ENCODE data around the gene KAZALD1. TPM values are rescaled to one million over a fixed set of nuclear protein-coding genes. Genes with fewer than 3 reads are reported as not detected.

KAZALD1 gene
- polyA plus RNA-seq, 1 donor from 2014 or later = 1.6 TPM

- H4K20me1 ChIP-seq (ENCODE audit: insufficient read depth) = no peaks in the 10 kb centered on the region
- no peaks in the 10 kb centered on the region for H3F3A ChIP-seq (ENCODE audit: insufficient read depth, low read length, poor library complexity, severe bottlenecking)
- no peak overlapping the region for H2AFZ ChIP-seq (ENCODE audit: low read depth, low read length)
- H3K9me2 ChIP-seq (ENCODE audit: insufficient read depth, low read length) = no peaks in the 10 kb centered on the region
- H3K4me2 ChIP-seq (ENCODE audit: low read length) = no peak overlapping the region
- H3K79me2 ChIP-seq (replicated peaks; ENCODE audit: insufficient read depth, low read length) = no peaks in the 10 kb centered on the region
- no peak overlapping the region for H3K27ac ChIP-seq (ENCODE audit: low read length)
- H3K27me3 ChIP-seq (ENCODE audit: insufficient read depth, low read depth, low read length) = peaks cover 69% of the 10 kb centered on the region
- H3K4me3 ChIP-seq (ENCODE audit: low read length) = no peak overlapping the region
- no peak for TF ChIP-seq CTCF (IDR thresholded peaks at IDR 0.05; ENCODE audit: poor library complexity, severe bottlenecking)
- TF ChIP-seq POLR2AphosphoS5 (IDR thresholded peaks at IDR 0.05) = no peak
- TF ChIP-seq EP300 (conservative IDR thresholded peaks at IDR 0.05; ENCODE audit: poor library complexity, severe bottlenecking) = no peak
- TF ChIP-seq SMC3 (conservative IDR thresholded peaks at IDR 0.05; ENCODE audit: poor library complexity) = no peak
- no peak for TF ChIP-seq EZH2 (IDR thresholded peaks at IDR 0.05; ENCODE audit: borderline replicate concordance, insufficient read depth, low read length, poor library complexity, severe bottlenecking)
- no peak for TF ChIP-seq TAF1 (IDR thresholded peaks at IDR 0.05; ENCODE audit: low read depth)
- no peak for TF ChIP-seq RAD21 (conservative IDR thresholded peaks at IDR 0.05)
- TF ChIP-seq REST (IDR thresholded peaks at IDR 0.05; ENCODE audit: borderline replicate concordance) = no peak
- TF ChIP-seq MXI1 (conservative IDR thresholded peaks at IDR 0.05; ENCODE audit: poor library complexity, severe bottlenecking) = no peak
- H3K9me3 ChIP-seq (ENCODE audit: low read length) = no peaks in the 10 kb centered on the region
- no peaks in the 10 kb centered on the region for H3K36me3 ChIP-seq (ENCODE audit: insufficient read depth, low read length)
- H3K9ac ChIP-seq (ENCODE audit: low read length) = no peak overlapping the region
Observed at GRCh38 chr10:101071885-101072433, 10.2 kb downstream of the KAZALD1 start.

GRCh38 chr10:101072923-101073322, 11.1 kb downstream of the KAZALD1 start:
- Histone ChIP-seq H3K9me2 (ENCODE audit: insufficient read depth, low read length) (no peaks in the 10 kb centered on the region), H3K79me2 (replicated peaks; ENCODE audit: insufficient read depth, low read length) (no peaks in the 10 kb centered on the region), H3K4me3 (ENCODE audit: low read length) (no peak overlapping the region), H4K20me1 (ENCODE audit: insufficient read depth) (no peaks in the 10 kb centered on the region), H3F3A (ENCODE audit: insufficient read depth, low read length, poor library complexity, severe bottlenecking) (no peaks in the 10 kb centered on the region), H3K36me3 (ENCODE audit: insufficient read depth, low read length) (no peaks in the 10 kb centered on the region), H3K27me3 (ENCODE audit: insufficient read depth, low read depth, low read length) (peaks cover 59% of the 10 kb centered on the region), H3K4me2 (ENCODE audit: low read length) (no peak overlapping the region), H2AFZ (ENCODE audit: low read depth, low read length) (no peak overlapping the region), H3K9ac (ENCODE audit: low read length) (no peak overlapping the region), H3K9me3 (ENCODE audit: low read length) (no peaks in the 10 kb centered on the region), H3K27ac (ENCODE audit: low read length) (no peak overlapping the region)
- TF ChIP-seq RAD21 (conservative IDR thresholded peaks at IDR 0.05) = no peak
- TF ChIP-seq POLR2AphosphoS5 (IDR thresholded peaks at IDR 0.05) = no peak
- TF ChIP-seq EP300 (conservative IDR thresholded peaks at IDR 0.05; ENCODE audit: poor library complexity, severe bottlenecking) = no peak
- TF ChIP-seq REST (IDR thresholded peaks at IDR 0.05; ENCODE audit: borderline replicate concordance) = no peak
- no peak for TF ChIP-seq SMC3 (conservative IDR thresholded peaks at IDR 0.05; ENCODE audit: poor library complexity)
